Tibial artery (tissue), 4 donors: ENCODE measurements around the gene CEMIP2.

ENCODE experiments used
- DNase-seq, 2 donors: peaks; one replicate each; pipeline ENCODE4 v3.0.0-alpha.2; 2019
- H3K27ac ChIP-seq, 2 donors: fragments of 200-600 bp; sonication (generic) in 1 of 2; 1 replicate in 1 of 2; 2 replicates in 1 of 2; pipeline ENCODE4 v1.5.1; 2018 to 2019; ENCODE audit warnings: mild to moderate bottlenecking in 1 of 2
- H3K27me3 ChIP-seq, 2 donors: fragments of 200-600 bp; sonication (generic) in 1 of 2; one replicate each; pipeline versions ENCODE4 v1.5.1 to v1.6.0; 2016 to 2019
- H3K36me3 ChIP-seq, 3 donors: fragments of 200-600 bp; sonication (generic) in 2 of 3; one replicate each; pipeline ENCODE4 v1.5.1; 2016 to 2019; ENCODE audit warnings: mild to moderate bottlenecking in 2 of 3
- H3K4me1 ChIP-seq, 4 donors: fragments of 200-600 bp; sonication (generic) in 2 of 4; 1 replicate in 3 of 4; 2 replicates in 1 of 4; pipeline ENCODE4 v1.5.1; 2016 to 2019
- H3K4me3 ChIP-seq, 2 donors: fragments of 200-600 bp; sonication (generic) in 1 of 2; 1 replicate in 1 of 2; 2 replicates in 1 of 2; pipeline ENCODE4 v1.5.1; 2018 to 2019; ENCODE audit warnings: mild to moderate bottlenecking in 2 of 2
- H3K9me3 ChIP-seq, 3 donors: fragments of 200-600 bp; sonication (generic) in 1 of 3; one replicate each; pipeline ENCODE4 v1.5.1; 2016 to 2019
- intact Hi-C: fragments of 100-400 bp; cut with DNase I; formaldehyde crosslinking; loops from one replicate; pipeline ENCODE4 v1.15.0; 2023; ENCODE audit warnings: low total_unique reads
- TF ChIP-seq, protein P1 (sequence below), 2 experiments: fragments of 200-600 bp in 1 of 2; fragments of 450-650 bp in 1 of 2; IDR thresholded peaks; one replicate each; pipeline ENCODE4 v1.5.1; 2017 to 2019; ENCODE audit warnings: antibody characterized with exemption in 2 of 2, mild to moderate bottlenecking in 1 of 2, moderate library complexity in 1 of 2

Gene CEMIP2

DNA sequence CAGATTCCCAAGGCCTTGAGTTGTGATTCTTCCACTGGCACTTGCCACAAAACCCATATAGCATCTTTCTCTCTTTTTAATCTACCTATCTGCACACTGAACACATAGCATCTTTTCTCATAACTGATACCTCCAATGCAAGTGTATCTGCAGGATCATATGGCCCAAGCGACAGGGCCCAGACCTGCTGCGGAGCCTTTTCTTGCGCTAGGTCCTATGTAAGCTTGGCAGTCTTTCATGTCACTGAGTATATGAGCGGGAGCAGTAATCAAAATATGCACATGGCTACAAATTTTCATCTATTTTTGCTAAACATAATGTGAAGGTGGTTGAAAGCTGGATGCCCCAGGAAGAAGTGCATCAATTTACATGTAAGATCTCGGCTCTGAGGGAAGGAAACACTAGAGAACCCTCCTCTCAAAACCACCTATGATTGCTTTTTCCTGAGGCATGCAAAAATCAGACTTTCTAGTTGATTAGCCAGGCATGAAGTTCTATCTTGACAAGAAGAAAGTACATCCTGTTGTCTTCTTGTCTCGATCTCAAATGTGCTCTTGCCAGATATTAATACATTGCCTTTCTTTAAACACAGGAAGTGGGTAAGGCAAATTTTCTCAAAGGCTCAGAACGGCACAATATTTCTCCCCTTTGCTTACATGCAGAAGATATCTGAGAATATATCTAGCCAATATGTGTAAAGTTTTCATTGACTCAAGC is 26.9 kb upstream of the CEMIP2 start:
- TF ChIP-seq, protein P1, sequence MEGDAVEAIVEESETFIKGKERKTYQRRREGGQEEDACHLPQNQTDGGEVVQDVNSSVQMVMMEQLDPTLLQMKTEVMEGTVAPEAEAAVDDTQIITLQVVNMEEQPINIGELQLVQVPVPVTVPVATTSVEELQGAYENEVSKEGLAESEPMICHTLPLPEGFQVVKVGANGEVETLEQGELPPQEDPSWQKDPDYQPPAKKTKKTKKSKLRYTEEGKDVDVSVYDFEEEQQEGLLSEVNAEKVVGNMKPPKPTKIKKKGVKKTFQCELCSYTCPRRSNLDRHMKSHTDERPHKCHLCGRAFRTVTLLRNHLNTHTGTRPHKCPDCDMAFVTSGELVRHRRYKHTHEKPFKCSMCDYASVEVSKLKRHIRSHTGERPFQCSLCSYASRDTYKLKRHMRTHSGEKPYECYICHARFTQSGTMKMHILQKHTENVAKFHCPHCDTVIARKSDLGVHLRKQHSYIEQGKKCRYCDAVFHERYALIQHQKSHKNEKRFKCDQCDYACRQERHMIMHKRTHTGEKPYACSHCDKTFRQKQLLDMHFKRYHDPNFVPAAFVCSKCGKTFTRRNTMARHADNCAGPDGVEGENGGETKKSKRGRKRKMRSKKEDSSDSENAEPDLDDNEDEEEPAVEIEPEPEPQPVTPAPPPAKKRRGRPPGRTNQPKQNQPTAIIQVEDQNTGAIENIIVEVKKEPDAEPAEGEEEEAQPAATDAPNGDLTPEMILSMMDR (IDR thresholded peaks at IDR 0.05), result no peak
- no peak for DNase-seq
- Histone ChIP-seq H3K9me3 (no peaks in the 10 kb centered on the region), H3K27me3 (no peaks in the 10 kb centered on the region), H3K27ac (no peak overlapping the region), H3K4me3 (no peak overlapping the region), H3K4me1 (no peaks in the 10 kb centered on the region), H3K36me3 (no peaks in the 10 kb centered on the region)
- intact Hi-C loops, result no loop called here

DNA sequence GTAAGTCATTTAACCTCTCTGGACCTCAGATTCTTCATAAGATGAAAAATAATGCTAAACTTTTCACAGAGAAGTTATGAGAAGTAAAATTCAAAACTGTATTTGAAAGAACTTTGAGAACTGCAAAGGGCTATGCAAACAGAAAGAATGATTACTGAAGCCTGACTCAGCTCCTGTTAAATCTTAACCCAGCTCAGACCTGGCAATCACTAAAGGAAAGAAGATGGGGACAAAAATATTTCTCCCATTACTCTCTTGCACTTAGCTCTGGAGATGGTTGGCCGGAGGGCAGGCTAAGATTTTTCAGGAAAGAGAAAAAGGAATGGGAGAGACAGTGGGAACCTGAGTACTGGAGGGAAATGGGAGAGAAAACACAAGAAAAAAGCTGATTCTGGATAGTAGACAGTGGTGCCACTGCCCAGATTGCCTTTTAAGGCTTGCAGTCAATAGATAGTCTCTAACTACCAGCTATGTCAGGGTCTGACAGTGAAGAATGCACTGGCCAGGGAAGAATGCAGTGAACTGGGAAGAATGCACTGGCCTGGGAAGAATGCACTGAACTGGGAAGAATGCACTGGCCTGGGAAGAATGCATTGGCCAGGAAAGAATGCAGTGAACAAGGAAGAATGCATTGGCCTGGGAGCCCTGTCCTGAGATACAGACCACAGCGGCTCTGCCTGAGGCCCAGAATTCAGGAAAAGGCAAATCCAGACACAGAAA is 25.2 kb upstream of the CEMIP2 start:
- intact Hi-C loops, result no loop called here
- Histone ChIP-seq H3K9me3 (no peaks in the 10 kb centered on the region), H3K4me3 (no peak overlapping the region), H3K27ac (no peak overlapping the region), H3K36me3 (no peaks in the 10 kb centered on the region), H3K27me3 (no peaks in the 10 kb centered on the region), H3K4me1 (no peaks in the 10 kb centered on the region)
- DNase-seq, result no peak
- TF ChIP-seq, protein P1 (IDR thresholded peaks at IDR 0.05), result no peak

DNA sequence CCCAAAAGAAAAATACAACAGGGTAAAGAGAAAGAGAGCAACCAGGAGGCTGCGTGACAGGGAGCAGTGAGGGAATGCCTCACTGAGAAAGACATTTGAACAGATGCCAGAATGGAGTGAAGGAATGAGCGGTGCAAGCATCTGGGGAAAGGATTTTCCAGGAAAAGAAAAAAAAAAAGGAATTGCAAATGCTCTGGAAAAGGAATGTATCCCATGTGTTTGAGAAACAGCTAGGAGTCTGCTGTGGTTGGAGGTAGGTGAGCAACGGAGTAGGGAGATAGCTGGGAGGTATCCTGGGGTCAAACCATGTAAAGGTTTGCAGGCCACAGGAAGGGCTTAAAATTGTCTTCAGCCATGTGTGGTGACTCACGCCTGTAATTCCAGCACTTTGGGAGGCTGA is 23.6 kb upstream of the CEMIP2 start:
- no peak overlapping the region for H3K27ac ChIP-seq
- TF ChIP-seq, protein P1 (IDR thresholded peaks at IDR 0.05), result no peak
- H3K4me1 ChIP-seq, result no peaks in the 10 kb centered on the region
- no peak overlapping the region for H3K4me3 ChIP-seq
- intact Hi-C loops, result no loop called here
- H3K9me3 ChIP-seq, result no peaks in the 10 kb centered on the region
- DNase-seq, result no peak
- no peaks in the 10 kb centered on the region for H3K36me3 ChIP-seq
- no peaks in the 10 kb centered on the region for H3K27me3 ChIP-seq

DNA sequence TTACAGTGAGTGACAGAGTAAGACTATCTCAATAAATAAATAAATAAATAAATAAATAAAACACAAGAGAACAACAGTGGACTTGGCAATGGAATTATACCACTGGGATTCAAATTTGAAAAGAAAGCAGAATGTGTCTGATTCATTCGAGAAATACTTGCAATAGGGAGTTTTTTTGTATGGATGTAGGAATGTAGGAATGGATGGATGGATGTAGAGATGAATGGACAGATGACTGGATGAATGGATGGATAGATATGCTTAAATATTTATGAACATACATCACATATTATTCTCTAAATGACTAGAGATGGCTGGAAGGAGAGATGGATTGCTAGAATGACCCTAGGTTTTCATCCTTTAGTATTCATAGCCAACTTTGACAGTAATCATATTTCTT is 22.0 kb upstream of the CEMIP2 start:
- TF ChIP-seq, protein P1 (IDR thresholded peaks at IDR 0.05), result no peak
- no peak overlapping the region for H3K4me3 ChIP-seq
- no peaks in the 10 kb centered on the region for H3K36me3 ChIP-seq
- DNase-seq, result no peak
- H3K4me1 ChIP-seq, result no peaks in the 10 kb centered on the region
- H3K27ac ChIP-seq, result no peak overlapping the region
- no peaks in the 10 kb centered on the region for H3K9me3 ChIP-seq
- intact Hi-C loops, result no loop called here
- H3K27me3 ChIP-seq, result no peaks in the 10 kb centered on the region

DNA sequence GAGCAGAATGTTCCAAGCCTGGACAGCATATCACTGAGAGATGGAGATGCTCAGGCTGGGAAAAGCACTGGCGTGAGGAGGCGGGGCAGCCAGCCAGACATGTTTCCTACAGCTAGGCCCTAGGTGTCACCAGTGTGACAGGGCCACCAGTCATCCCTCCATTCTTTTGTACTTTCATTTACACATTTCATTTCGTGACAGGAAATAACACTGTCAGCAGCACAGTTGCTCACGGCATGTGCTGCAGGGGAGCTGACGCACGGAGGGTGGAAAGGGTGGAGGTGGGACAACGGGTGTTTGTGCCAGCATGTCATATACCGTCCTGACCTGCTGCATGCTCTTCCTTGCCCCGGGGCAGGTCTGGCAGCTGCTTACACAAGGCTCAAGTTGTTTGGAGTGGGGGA is 14.8 kb upstream of the CEMIP2 start:
- TF ChIP-seq, protein P1 (IDR thresholded peaks at IDR 0.05), result no peak
- Histone ChIP-seq H3K36me3 (no peaks in the 10 kb centered on the region), H3K4me3 (no peak overlapping the region), H3K27ac (no peak overlapping the region), H3K9me3 (no peaks in the 10 kb centered on the region), H3K4me1 (no peaks in the 10 kb centered on the region), H3K27me3 (no peaks in the 10 kb centered on the region)
- intact Hi-C loops, result no loop called here
- DNase-seq, result no peak
